ENCODE results near the gene NR1D1.

Gene NR1D1

DNA sequence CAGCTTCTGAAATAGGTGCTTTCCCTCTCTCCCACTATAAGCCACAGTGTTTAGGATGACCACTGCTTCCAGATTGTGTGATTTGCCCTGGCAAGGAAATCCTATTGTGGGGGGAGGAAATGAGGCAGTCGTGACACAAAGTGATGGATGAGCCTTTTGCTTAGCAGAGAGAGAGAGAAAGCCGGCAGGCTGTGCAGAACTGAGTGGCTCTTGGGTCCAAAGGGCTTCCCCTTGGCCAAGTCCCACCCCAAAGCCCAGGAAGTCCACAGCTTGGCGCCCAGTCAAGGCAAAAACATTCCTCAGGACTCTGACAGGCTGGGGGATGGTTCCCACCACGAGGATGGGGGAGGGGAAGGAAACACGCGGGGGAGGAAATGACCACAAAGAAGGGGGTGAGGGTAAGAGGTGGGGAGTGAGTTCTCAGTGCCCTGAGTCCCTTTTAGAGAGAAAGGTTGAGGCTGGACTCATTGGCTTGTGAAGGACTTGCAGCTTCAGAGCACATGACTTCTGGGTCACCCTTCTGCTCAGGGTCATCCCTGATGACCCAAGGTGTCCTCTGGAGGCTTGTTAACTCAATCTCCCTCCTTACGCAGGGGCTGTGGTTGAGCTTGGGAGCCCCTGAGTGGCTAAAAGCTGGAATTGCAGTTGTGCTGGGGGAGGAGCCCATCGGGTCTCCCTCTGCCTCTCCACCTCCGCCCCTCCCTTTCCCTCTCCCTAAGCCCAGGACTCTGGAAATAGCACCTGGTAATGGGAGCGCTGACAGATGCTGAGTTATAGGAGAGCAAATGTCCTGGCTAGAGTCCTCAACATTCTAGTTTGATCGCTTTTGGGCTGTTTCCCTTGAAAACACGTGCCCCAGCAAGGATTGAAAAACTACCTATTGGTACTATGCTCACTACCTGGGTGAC, 11.1 kb upstream of the NR1D1 start:
- peak; percentile 77 for DNase-seq

DNA sequence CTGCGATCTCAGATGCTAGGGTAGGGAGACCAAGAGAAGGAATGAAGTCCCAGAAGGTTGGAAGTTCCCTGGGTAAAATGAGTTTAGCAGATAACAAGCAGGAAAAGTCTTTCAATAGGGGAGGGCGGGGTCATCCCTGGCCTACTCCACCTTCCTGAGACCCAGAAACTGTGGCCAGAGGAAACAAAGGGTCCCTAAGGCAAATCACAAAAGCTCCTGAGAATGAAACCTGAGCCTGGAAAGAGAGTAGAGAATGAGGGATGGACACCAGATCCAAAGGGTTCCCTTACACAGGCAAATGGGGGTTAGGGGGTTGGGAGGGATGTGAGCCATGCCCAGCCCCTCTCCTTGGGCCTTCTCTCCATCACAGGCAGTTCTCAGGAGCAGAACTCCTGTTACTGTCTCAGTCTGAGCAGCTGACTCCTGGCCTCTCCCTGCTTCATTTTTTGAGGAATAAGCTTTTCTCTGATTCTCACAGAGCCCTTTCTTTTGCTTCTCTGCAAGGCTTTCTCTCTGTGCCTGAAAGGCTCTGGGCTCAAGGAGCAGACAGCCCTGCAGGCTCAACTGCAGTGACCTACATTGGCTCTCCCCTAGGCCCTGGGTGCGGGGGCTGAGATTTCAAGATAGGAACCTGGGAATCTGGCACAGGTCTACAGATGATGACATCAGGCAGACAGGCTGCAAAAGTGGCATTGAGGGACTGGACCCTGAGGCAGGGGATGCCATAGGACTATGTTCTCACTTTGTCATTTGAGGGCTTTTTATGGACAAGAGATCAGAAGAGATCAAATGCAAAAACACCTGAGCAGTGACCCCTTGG, 9.8 kb upstream of the NR1D1 start:
- DNase-seq: no peak

DNA sequence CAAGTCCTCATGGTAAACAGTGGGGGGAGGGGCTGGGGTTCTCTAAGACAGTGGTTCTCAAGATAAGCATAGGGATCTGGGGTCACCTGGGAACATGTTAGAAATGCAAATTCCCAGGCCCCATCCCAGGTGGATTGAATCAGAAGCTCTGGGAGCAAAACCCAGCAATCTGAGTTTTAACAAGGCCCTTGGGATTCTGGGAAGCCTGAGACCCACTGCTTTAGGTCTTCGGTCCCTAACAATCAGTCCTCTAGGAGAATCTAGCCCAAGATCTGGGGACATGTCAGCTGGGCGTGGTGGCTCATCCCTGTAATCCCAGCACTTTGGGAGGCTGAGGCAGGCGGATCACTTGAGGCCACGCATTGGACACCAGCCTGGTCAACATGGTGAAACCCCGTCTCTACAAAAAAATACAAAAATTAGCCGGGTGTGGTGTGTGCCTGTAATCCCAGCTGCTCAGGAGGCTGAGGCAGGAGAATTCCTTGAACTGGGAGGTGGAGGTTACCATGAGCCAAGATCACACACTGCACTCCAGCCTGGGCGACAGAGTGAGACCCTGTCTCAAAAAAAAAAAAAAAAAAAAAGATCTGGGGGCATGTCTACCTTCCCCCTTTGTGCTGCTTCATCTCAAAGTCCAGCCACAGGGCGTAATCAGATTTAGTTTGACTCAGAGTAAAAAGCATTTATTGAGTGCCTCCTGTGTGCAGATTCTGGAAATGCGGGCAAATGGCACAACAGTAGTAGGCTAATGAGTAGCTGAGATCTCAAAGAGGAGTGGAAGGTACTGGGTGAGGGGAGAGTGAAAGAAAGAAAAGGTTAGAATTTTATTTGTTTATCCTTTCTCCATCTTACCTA, 8.8 kb upstream of the NR1D1 start:
- DNase-seq: no peak

DNA sequence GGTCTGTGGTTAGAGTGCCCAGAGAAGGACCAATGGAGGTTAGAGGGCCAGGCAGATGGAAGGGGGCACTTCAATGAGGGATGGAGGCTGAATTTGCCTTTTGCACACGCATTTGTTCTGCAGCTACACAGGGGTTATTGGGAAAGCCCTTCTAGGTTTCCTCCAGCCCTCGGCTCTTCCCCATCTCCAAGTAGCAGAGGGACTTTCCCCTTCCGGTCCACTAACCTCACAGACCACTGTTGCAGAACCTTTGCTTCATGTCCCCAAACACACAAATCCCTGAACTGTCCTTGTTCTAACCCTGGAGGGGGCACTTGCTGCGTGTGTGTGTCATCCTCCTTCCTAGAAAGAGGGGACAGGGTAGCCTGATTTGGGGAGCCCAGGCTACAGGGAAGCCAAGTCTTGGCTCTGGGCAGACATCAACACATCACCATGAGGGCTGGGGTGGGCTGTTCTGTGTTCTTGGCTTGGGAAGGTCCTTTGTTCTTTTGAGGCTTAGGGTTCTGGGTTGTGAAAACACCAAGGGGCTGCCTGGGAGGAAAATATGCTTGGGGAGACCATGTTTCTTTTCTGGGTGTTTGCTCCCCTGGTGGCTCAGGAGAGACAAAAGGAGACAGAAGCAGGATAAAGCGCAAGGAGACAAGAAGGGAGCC, 7.3 kb upstream of the NR1D1 start:
- DNase-seq: no peak

DNA sequence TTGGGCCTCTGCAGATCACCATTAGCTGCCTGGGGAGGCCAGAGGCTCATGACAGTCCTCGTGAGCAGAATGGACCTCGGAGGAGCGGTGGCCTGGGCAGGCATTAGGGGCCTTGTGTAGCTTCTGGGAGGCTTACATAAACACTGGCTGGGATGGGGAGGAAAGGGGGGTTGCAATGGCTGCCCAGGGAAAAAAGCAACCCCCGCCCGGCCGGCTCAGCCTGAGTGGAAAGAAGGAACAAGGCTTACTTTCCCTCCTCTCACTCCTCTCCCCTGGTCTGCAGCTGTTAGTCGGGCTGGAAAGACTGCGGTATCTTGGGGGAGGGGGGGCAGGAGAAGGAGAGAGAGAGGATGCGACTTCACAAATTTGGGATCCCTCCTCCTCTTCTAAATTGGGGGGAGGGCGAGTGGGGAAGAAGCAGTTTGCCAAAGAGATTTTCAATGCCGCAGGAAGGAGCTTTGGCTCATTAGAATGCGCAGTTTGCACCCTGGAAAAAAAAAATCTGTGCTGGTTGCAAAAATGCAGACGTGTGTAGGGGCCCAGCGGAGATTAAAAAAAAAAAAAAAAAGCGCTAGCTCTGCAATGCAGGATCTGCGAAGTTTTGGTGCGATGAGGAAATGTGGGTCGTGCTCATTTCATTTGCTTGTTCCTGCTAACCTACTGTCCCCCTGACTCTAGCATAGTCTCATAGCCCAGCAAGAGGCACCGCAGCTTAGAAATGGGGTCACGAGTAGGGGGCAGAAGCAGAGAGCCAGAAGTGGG, 6.6 kb upstream of the NR1D1 start:
- DNase-seq: no peak

DNA sequence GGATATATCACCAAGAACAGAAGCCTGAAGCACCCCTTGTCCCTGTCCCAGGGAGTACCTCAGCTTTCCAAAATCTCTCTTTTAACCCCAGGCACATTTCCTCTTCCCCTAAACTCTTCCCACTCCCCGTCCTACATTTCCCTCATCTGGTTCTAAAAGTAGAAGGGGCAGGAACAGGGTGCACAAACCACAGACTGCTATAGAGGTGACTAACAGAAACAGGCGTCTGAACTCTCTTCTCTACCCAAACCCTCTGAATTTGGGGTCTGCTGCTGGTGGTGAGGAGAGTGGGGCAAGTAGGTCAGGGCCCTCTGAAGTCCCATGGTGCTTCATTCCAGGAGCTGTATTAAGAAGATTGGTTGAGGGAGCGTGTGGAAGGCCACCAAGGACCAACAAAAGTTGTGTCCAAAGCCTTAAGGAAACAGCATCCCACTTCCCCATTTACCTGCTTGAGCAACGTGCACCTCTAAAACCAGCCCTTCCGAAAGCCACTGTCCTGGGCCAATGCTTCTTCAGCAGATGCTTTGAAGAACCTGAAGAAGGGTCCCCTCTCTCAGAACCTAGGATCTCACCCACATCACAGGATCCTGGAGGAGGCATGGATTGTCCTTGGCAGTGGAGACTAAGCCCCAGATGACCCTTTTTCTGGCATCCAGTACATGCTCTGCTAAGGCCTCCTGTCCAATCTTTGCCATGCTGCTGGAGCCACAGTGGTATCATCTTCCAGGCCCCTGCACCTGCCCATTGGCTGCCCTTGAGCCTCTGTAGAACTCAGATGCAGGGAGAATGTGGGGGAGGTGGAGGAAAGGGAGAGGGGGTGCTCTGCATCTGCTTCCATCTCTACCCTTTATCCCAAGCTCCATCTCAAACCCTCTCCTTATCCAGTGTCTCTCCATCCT, 5.7 kb upstream of the NR1D1 start:
- no peak for DNase-seq

DNA sequence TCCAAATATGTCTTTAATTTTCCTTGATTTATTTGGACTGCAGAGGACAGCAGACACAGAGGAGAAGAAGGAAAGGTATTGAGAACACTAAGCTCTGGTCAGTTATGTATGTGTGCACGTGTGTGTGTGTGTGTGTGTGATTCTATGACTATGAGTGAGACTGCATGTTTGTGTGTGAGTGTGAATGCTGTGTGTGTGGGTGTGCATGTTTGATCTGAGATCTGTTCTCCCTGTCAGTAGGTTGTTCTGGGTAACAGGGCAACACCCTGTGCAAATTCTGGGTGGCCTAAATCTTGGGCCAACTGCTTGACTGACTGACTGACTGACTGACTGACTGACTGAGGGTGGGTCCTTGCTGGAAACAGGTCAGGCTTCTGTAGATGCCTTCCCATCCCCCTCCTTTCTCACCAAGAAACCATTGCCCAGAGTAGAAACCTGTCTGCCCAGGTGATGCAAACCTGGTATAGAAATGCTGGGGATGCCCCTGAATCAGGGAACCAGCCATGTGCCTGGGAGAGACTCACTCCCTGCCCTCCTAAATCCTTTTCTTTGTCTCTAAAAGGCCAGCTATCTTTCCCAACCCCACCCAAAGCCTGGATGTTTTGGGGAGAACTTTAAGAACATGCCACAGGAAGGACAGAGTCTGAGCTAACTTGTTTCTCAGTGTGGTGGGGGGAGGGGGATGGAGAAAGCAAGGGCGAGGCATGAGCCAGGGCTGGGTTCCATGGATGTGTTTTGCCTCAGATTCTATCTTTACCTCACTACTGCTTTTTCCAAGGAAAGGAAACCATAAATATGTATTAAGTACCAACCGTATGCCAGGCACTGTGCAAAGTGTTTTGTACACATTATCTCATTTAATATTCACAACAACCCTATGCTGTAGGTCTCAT, 4.5 kb upstream of the NR1D1 start:
- DNase-seq: no peak

DNA sequence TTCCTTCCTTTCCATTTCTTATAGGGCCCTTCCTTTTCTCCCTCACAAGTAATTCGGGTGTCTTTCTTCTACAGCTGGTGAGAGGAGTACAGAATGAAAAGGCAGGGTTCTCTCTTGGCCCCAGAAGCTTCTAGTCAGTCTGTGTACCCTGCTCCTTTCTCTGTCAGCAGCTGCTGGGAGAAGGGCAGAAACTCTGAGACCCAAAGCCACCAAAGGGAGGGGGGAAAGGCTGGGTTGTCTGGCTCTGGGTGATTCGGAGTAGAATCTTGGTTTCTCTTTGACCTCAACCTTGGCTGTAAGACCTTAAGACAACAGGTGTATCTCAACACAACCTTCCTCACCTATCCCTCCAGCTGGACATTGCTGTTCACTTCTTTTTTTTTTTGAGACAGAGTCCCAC, 3.3 kb upstream of the NR1D1 start:
- no peak for DNase-seq

DNA sequence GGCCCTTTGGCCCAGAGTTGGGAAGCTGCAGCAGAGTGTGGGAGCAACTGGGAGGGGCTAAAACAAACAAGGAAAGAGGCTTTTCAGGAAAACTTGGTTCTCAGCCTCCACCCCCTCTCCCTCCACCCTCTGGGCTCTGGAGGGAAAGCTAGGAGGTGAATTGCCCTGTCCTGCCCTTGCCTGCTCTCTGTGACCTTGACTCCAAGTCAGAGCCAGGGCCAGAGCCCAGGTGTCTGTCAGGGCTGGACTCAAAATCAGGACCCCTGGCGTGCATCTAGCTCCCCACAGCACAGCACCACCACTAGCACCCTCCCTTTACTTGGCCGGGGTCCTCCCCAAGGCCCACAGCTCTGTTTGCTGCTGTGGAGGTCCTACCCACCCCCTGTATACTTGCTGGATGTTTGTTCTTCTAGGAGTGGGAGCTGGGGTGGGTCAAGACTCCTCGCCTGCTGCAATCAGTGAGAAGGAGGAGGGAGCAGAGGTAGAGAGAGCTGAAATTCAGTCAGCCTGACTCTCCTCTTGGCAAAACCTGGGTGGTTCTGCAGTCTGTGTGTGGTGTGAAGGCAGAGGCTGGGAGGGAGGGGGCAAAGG, 2.8 kb upstream of the NR1D1 start:
- DNase-seq: no peak

DNA sequence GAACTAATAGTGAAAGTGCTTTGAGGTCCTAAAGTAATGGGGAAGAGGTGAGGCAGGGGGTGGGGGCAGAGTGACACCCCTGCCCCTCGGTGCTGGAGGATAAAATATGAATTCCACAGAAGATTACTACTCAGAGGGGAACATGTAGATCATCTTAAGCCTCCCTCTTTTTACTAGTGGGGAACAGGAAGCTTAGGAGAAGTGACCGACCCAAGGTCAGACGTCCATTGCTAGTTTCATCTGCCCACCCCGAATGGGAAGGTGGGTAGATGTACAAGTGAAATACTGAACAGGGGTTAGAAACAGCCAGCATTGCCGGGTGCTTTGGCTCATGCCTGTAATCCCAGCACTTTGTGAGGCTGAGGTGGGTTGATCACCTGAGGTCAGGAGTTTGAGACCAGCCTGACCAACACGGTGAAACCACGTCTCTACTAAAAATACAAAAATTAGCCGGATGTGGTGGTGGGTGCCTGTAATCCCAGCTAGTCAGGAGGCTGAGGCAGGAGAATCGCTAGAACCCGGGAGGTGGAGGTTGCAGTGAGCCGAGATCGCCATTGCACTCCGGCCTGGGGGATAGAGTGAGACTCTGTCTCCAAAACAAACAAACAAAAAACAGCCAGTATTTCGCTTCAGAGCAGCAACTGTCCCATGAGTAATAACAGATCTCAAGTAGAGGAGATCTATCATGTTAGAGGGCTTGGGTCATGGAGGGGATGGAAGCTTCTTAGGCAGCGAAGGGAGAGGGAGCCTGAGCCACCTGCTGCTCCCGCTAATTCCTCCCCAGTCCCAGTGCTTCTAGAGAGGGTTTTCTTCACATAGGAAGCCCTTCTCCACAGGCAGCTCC, 1.2 kb upstream of the NR1D1 start:
- DNase-seq: no peak

DNA sequence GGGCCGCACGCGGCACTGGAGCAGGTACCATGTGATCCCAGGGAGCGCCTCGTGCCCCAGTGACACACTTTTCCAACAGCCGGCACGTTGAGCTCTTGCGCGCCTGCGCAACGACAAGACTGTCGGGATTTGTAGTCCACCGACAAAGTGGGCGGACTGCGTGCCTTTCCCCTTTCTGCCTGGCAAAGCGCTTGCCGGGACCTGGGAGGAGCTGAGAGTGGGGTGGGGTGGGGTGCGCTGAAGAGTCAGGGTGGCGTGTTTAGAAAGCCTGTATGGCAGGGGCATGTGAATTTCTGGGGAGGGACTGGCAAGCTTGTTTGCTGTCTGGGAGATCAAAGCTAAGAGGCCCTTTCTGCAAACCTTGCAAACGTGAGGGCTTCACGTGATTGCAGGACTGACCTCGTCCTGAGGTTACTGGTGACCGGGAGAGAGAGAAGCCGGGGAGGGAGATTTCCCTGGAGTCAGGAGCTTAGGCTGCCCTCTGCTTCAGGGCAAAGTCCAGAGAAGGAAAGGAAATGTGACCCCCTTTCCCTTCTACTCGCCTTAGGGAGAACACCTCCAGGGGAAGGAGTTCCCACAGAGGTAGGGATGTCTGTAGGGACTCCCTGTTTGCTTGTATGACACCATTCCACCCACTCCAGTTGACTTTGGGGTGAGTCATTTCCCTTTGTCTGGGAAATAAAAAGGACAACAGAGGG, 429 bp upstream of the NR1D1 start:
- DNase-seq: peak; percentile 89

DNA sequence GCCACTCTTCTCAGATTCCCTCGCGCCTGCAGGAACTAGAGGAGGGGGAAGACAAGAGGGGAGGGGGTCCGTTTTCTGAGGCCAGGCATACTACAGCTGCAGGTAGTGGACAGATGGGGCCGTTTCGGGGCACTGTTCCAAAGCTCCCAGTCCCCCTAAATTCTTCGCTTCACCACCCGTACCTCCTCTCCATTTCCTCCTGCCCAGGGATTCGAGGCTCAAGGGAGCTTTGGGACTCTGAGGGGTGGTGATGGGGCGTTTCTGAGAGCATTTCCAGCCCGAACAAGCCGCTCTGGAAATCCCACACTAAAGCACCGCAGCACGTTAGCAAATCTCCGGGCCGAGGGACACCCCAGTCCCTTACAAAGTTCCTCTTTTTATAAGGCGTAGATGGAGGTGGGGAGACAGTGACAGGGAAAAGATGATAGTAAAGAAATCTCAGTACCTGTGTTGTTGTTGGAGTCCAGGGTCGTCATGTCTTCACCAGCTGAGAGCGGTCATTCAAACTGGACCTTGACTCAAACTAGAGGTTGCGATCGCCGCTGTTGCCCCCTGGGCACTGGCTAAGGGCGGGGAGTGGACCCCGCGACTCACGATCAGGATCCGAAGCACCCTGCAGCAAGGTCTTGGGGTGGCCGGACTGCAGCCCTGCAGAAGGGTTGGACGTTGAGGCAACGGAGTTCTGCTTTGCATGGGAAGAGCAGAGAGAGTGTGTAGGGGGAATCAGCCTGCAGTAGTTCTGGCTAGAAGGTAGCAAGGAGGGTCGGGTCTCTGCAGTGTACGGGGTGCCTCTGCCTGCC, 570 bp downstream of the NR1D1 start:
- no peak for DNase-seq

DNA sequence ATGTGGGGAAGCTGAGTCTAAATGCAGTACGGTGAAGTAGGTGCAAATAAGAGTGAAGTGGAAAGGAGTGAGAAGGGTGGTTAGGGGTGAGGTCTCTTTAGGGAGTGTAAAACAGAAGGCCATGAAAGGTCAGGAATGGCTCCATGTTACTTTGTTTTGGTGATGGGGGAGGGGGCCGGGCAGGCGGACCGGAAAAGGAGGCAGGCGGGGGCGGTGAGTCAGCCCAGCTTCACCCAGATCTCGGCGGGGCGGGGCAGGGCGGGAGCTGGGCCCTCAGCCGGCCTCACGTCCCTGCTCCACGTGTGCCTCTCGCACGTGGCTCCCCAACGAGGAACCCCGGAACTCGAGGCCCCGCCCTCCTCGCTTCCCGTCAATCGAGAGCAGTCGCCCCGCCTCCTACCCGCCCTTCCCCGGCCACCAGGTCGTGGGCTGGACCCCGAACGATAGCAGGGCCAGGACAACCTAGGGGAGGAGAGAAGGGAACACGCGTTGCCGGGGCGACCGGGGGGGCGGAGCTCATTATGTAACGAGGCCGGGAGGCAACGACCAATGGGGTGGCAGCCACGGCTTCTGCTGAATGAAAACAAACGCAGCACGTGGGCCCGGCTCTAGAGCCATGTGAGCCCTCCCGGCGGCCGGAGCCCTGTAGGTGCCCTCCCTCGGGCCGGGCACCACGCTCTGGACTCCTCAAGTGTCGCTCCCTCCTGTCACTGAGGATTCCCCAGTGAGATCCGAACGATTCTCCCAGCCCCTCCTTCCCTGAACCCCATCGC, 1.4 kb downstream of the NR1D1 start:
- peak; percentile 80 for DNase-seq

DNA sequence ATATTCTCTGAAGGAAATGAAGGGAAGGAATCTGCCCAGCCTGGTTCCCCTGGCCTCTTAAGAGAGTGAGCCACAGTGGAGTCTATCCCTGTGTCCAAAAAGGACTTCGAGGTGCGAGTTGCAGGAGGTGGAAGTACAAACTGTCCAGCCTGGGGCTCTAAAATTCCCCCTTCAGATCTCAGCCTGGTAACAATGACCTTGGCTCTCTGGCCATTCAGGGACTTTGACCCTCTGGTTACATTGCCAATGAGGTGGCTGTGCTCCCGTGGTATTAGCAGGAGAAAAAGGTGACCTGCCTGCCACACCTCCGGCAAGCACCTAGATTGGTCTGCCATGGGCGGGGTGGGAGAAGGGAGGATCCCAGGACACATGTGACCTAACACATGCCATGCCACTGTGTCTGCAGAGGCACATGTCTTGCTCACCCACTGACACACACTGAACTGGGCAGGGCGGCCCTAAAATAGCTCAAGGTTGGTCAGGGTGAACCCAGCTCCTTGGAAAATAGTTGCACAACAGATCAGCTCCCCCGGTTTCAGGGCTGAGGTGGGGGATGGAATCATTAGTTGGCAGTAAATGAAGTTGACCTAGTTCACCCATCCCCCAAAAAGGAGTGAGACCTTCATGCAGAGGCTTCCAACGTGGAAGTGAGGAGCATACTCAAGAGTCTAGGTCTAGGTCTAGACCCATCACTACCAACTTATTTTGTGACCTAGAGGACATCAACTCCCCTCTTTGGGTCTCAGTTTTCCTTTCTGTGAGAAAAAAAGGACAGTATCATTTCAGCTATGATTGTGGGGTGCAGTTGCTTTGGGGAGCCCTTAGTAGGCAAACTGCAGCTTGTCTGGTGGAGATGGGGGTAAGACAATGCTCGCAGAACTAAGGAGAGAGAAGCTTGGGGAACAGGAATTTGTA, 2.2 kb downstream of the NR1D1 start:
- no peak for DNase-seq

DNA sequence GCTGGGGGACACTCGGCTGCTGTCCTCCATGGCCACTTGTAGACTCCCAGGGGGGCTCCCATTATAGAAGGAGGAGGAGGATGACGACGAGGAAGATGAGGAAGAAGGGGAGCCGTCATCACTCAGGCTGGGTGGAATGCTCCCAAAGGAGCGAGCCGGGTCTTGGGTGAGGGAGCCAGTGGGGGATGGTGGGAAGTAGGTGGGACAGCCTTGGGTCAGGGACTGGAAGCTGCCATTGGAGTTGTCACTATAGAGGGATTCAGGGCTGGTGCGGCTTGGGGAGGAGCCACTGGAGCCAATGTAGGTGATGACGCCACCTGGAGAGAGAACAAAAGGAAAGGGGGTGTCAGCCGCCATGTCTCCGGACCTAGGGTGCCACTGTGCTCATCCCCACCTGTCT, 3.3 kb downstream of the NR1D1 start:
- no peak for DNase-seq

All from NCI-H526 treated with DMSO at 0.1 percent for 48 hours (cell line).